ENCODE results near the gene POMC. TPM values are rescaled to one million over a fixed set of nuclear protein-coding genes. Genes with fewer than 3 reads are reported as not detected.

The POMC gene
- total RNA-seq, 1 experiment from 2014 or later, result not detected

DNA sequence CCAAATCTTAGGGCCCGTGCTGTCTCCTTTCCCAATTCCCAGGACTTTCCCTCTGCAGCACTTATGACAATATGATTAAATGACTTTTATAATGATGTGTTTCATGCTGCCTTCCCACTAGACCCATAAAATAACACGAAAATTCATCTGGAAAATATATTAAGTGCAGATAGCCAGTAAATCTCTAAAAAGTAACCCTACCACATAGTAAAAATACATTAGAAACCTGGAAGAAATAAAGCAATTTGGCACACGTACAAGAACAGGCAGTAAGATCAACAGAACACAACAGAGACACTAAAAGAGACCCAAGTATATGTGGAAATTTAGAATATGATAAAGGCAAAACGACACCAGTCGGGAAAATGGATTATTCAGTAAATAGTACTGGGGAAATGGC is 30.2 kb upstream of the POMC start (continued):
- TF ChIP-seq, protein P1, sequence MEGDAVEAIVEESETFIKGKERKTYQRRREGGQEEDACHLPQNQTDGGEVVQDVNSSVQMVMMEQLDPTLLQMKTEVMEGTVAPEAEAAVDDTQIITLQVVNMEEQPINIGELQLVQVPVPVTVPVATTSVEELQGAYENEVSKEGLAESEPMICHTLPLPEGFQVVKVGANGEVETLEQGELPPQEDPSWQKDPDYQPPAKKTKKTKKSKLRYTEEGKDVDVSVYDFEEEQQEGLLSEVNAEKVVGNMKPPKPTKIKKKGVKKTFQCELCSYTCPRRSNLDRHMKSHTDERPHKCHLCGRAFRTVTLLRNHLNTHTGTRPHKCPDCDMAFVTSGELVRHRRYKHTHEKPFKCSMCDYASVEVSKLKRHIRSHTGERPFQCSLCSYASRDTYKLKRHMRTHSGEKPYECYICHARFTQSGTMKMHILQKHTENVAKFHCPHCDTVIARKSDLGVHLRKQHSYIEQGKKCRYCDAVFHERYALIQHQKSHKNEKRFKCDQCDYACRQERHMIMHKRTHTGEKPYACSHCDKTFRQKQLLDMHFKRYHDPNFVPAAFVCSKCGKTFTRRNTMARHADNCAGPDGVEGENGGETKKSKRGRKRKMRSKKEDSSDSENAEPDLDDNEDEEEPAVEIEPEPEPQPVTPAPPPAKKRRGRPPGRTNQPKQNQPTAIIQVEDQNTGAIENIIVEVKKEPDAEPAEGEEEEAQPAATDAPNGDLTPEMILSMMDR (IDR thresholded peaks at IDR 0.05 in 2 of 3, conservative IDR thresholded peaks at IDR 0.05 in 1 of 3; ENCODE audit: borderline replicate concordance in 1 of 3, insufficient read depth in 1 of 3, low read depth in 2 of 3, low read length in 2 of 3), result no peak

DNA sequence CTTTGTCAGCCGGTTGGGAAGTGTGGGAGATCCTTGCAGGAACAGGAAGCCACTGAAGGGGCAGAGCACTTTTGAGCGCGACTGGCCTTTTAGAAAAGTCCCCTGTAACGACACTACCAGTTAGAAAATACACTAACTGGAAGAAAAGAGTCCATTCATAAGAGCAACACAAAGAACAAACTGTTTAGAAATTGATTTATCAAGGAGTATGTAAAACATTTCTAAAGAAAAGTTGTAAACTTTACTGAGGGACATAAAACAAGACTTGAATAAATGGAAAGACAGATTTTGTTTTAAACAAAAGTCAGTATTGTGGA is 29.8 kb upstream of the POMC start:
- BruUV-seq (replicated peaks), result no TSS peak
- ATAC-seq (no peak), DNase-seq (ENCODE audit: low read depth, low spot score) (no peak)
- H3K79me2 ChIP-seq (ENCODE audit: insufficient read depth, low read length), result no peaks in the 10 kb centered on the region
- no peak overlapping the region for H3K4me3 ChIP-seq (replicated peaks in 1 of 2; ENCODE audit: low read depth in 1 of 2, low read length in 2 of 2)
- CTCF ChIA-PET, result no interaction called here
- H3K9me2 ChIP-seq (ENCODE audit: insufficient read depth), result no peaks in the 10 kb centered on the region
- POLR2A ChIA-PET, result no interaction called here
- no peak overlapping the region for H3K4me2 ChIP-seq (ENCODE audit: low read length)
- no peaks in the 10 kb centered on the region for H4K20me1 ChIP-seq (ENCODE audit: insufficient read depth)
- no peaks in the 10 kb centered on the region for H3K27me3 ChIP-seq (ENCODE audit: insufficient read depth, low read length)
- H3K36me3 ChIP-seq (ENCODE audit: control insufficient read depth in 1 of 2, insufficient read depth in 2 of 2, low read length in 2 of 2), result no peaks in the 10 kb centered on the region
- no peaks in the 10 kb centered on the region for H3K9me3 ChIP-seq (ENCODE audit: control insufficient read depth in 1 of 2, insufficient read depth in 1 of 2, low read depth in 1 of 2, low read length in 2 of 2)
- 0 out of 4 replicates have a peak, but pooled peaks cover 0 to 4% of the 10 kb centered on the region in 2 experiments for H3K4me1 ChIP-seq (ENCODE audit: control insufficient read depth in 1 of 2, insufficient read depth in 2 of 2, low read length in 2 of 2)
- TF ChIP-seq SIN3A (IDR thresholded peaks at IDR 0.05; ENCODE audit: low read depth), result no peak
- no peak for TF ChIP-seq EZH2phosphoT487 (IDR thresholded peaks at IDR 0.05; ENCODE audit: borderline replicate concordance)
- TF ChIP-seq, protein P1 (IDR thresholded peaks at IDR 0.05 in 2 of 3, conservative IDR thresholded peaks at IDR 0.05 in 1 of 3; ENCODE audit: borderline replicate concordance in 1 of 3, insufficient read depth in 1 of 3, low read depth in 2 of 3, low read length in 2 of 3), result no peak
- TF ChIP-seq RAD21 (IDR thresholded peaks at IDR 0.05; ENCODE audit: low read depth), result no peak
- TF ChIP-seq ZNF274 (IDR thresholded peaks at IDR 0.05; ENCODE audit: low read depth, low read length), result no peak
- TF ChIP-seq, protein P2, sequence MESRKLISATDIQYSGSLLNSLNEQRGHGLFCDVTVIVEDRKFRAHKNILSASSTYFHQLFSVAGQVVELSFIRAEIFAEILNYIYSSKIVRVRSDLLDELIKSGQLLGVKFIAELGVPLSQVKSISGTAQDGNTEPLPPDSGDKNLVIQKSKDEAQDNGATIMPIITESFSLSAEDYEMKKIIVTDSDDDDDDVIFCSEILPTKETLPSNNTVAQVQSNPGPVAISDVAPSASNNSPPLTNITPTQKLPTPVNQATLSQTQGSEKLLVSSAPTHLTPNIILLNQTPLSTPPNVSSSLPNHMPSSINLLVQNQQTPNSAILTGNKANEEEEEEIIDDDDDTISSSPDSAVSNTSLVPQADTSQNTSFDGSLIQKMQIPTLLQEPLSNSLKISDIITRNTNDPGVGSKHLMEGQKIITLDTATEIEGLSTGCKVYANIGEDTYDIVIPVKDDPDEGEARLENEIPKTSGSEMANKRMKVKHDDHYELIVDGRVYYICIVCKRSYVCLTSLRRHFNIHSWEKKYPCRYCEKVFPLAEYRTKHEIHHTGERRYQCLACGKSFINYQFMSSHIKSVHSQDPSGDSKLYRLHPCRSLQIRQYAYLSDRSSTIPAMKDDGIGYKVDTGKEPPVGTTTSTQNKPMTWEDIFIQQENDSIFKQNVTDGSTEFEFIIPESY (IDR thresholded peaks at IDR 0.05; ENCODE audit: extremely low read depth, insufficient replicate concordance, low read length), result no peak
- TF ChIP-seq FOSL1 (IDR thresholded peaks at IDR 0.05; ENCODE audit: low read depth), result no peak
- no peak for TF ChIP-seq POLR2A (IDR thresholded peaks at IDR 0.05; ENCODE audit: borderline replicate concordance, extremely low read depth, insufficient read depth, insufficient read length)
- RAD21 ChIA-PET (ENCODE audit: low non-redundant PET in 1 of 2, low total read pairs in 2 of 2, uncharacterized antibody in 2 of 2, unreplicated experiment in 2 of 2), result no interaction called here
- intact Hi-C loops (cut with micrococcal nuclease), result loop anchor here (5.0 kb wide), 1 partner anchor 371 kb away; no protein-coding TSS in a partner anchor
- H3K27ac ChIP-seq (ENCODE audit: low read depth, low read length), result no peak overlapping the region
- H2AFZ ChIP-seq (ENCODE audit: low read depth, low read length, poor library complexity, severe bottlenecking), result no peak overlapping the region
- H3K9ac ChIP-seq (ENCODE audit: low read length), result no peak overlapping the region
